ENCODE measurements around the gene RPS15A.
"Not testable (repeated sequence)": the region's sequence is repeated elsewhere in the genome, so short reads cannot be mapped to it uniquely, and the experiment has no call there.

Gene RPS15A

DNA sequence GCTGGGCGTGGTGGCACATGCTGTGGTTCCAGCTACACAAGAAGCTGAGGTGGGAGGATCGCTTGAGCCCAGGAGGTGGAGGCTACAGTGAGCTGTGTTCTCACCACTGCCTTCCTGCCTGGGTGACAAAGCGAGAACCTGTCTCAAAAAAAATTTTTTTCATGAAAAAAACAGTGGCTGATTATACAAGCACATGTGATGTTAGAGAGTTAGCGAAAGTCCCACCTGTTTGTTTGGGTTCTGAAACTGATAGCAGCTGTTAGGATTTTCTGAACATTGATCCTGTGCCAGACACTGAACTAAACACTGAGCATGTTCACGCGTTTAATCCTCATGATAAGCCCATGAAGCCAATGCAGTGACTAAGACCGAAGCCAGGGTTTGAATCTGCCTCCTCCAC is 22.9 kb downstream of the RPS15A start:
- not testable (repeated sequence) for H3K9ac ChIP-seq (ENCODE audit: low read length); H3K27ac ChIP-seq (ENCODE audit: low read depth, low read length); H3K27me3 ChIP-seq (ENCODE audit: control insufficient read depth, insufficient read depth, low read length)

DNA sequence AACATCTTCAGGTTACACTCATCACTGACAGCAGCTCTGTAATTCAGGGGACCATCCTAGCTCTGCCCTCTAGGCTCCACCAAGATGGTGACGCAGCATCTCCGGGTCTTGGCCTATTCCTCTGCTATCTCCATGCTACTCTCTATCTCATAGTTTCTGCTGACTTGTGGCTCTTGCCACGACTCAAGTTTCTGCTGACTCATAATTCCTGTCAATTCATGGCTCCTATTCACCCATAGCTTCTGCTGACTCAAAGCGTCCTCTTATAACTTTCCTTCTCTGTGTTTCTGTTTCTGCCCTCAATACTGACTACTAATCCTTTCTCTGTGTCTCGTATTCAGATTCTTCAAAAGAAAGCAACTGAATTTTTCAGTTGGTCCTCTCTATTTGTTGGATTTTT is 27.4 kb downstream of the RPS15A start:
- H3K4me3 ChIP-seq (ENCODE audit: low read length); H3K36me3 ChIP-seq (ENCODE audit: control insufficient read depth, insufficient read depth, low read length); H3K4me1 ChIP-seq (ENCODE audit: control insufficient read depth, insufficient read depth, low read length); H3K27me3 ChIP-seq (ENCODE audit: control insufficient read depth, insufficient read depth, low read length); H3K27ac ChIP-seq (ENCODE audit: low read depth, low read length); H3K9ac ChIP-seq (ENCODE audit: low read length): not testable (repeated sequence)

More for the DNA sequence above, 22.9 kb downstream of the RPS15A start:
- H3K4me1 ChIP-seq (ENCODE audit: control insufficient read depth, insufficient read depth, low read length); H3K36me3 ChIP-seq (ENCODE audit: control insufficient read depth, insufficient read depth, low read length); H3K4me3 ChIP-seq (ENCODE audit: low read length): not testable (repeated sequence)

DNA sequence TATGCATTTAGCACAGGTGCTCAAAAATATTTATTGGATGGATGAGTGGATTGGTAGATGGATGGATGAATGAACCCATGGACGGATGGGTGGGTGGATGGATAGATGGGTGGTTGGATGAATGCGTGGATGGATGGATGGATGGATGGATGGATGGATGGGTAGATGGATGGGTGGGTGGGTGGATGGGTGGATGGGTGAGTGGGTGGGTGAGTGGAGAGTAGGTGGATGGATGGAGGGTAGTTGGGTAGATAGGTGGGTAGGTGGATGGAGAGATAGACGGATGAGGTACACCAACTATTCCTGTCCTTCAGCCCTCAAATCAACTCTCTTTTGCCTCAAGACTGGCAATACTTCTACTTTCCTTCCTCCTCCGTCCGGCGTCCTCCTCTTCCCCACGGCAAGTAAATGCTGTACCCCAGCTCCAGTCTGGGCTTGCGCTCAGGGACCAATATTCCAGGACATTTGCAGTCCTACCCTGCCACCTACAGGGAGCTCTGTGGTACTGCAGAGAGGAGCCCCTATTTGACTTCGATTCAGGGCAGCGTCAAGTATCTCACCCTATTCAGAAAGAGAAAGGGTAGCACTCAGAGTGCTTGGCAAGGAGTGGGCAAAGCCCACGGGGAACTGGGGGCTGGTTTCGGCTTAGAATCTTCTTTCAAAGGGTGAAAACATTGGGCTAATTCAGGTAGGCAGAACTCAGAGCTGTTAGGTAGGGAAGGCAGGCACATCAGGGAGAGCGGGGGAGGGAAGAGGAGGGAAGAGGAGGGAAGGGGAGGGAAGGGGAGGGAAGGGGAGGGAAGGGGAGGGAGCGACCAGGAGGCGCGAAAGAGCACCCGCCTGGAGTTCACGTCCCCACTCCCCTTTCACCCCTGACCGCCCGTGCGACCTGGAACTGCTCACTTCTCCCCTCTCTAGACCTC is 30.3 kb downstream of the RPS15A start:
- not testable (repeated sequence) for H3K27ac ChIP-seq (ENCODE audit: low read depth, low read length); H3K4me1 ChIP-seq (ENCODE audit: control insufficient read depth, insufficient read depth, low read length); H3K4me3 ChIP-seq (ENCODE audit: low read length); H3K9ac ChIP-seq (ENCODE audit: low read length); H3K36me3 ChIP-seq (ENCODE audit: control insufficient read depth, insufficient read depth, low read length); H3K27me3 ChIP-seq (ENCODE audit: control insufficient read depth, insufficient read depth, low read length)

DNA sequence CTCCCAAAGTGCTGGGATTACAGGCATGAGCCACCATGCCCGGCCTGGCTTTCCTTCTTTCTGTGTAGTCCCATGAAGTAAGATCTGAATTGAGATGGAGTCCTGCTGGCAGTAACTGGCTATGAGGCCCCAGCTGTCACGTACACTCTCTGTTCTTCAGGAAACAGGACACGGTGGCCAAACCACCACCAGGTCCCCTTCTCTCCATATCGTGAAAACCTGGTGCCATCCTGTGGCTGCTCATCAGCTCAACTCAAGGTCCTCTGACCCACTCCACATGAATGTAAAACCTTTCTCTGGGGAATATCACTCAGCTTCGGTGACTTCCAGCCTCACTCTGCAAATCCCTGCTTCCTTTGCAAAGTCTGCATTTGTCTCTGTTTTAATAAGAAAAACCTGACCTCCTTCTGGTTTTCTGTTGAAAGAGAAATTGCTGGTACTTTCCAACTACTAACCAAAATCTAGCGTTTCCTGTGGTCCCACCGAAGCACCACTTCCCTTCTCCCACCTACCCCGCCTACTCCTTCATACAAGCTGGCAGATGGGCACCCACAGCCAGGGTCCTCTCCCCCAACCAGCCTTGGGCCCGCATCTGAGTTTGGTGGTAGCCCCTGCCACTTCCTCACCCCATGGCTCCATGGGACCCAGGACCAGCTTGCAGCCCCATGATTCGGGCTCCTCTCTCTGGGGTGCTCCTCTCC is 32.0 kb downstream of the RPS15A start:
- H3K27me3 ChIP-seq (ENCODE audit: control insufficient read depth, insufficient read depth, low read length); H3K4me3 ChIP-seq (ENCODE audit: low read length); H3K27ac ChIP-seq (ENCODE audit: low read depth, low read length); H3K4me1 ChIP-seq (ENCODE audit: control insufficient read depth, insufficient read depth, low read length); H3K9ac ChIP-seq (ENCODE audit: low read length); H3K36me3 ChIP-seq (ENCODE audit: control insufficient read depth, insufficient read depth, low read length): not testable (repeated sequence)

DNA sequence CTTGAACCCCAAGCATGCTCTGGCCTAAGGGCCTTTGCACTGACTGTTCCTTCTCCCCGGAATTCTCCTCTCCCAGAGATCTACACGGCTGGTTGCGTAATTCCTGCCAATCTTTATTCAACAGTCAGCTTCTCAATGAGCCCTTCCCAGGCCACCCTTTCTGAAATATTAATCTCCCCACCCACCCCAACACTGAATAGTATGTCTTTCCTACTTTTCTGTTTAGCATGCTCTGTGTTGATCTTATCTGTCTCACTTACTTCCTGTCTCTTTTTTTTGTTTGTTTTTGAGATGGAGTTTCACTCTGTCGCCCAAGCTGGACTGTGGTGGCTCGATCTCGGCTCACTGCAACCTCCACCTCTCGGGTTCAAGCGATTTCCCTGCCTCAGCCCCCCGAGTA is 33.5 kb downstream of the RPS15A start:
- H3K4me3 ChIP-seq (ENCODE audit: low read length); H3K9ac ChIP-seq (ENCODE audit: low read length); H3K27me3 ChIP-seq (ENCODE audit: control insufficient read depth, insufficient read depth, low read length); H3K27ac ChIP-seq (ENCODE audit: low read depth, low read length); H3K4me1 ChIP-seq (ENCODE audit: control insufficient read depth, insufficient read depth, low read length); H3K36me3 ChIP-seq (ENCODE audit: control insufficient read depth, insufficient read depth, low read length): not testable (repeated sequence)

DNA sequence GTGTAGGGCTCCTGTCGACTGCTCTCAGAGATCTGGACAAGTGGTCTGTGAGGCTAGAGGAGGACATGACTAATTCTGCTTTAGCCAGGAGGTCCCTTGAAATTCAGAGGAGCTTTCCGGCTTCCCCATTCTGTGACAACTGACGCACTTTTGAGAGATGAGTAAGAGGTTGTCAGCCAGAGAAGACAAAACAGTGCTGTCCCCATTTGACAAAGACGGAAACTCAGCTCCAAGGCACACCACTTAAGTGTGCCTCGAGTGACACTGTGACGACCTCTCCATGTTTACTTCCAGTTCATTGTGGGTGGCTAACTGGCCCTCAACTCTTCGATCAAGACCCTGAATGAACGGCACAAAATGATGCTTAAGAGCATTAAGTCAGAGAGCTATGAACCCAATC is 47.3 kb downstream of the RPS15A start:
- H3K27me3 ChIP-seq (ENCODE audit: control insufficient read depth, insufficient read depth, low read length); H3K4me1 ChIP-seq (ENCODE audit: control insufficient read depth, insufficient read depth, low read length); H3K27ac ChIP-seq (ENCODE audit: low read depth, low read length); H3K36me3 ChIP-seq (ENCODE audit: control insufficient read depth, insufficient read depth, low read length); H3K9ac ChIP-seq (ENCODE audit: low read length); H3K4me3 ChIP-seq (ENCODE audit: low read length): not testable (repeated sequence)

DNA sequence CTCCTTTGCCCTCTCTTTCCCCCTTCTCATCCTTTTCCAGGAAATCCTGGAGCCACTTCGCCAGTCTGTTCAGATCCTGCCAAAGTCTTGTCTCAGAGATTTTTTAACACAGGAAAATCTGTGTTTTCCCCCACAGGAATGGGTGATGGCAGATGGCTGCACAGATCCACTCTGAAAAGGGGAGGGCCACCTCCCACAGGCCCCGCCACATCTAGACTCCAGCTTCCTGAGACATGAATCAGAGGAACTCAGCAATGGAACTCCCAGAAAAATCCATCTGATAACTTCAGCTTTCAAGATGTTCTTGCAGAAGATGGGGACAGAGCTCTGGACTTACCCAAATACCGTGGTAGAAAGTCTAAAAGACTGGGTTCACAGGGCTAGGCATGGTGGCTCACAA is 50.1 kb downstream of the RPS15A start:
- H3K9ac ChIP-seq (ENCODE audit: low read length); H3K27me3 ChIP-seq (ENCODE audit: control insufficient read depth, insufficient read depth, low read length); H3K27ac ChIP-seq (ENCODE audit: low read depth, low read length); H3K4me1 ChIP-seq (ENCODE audit: control insufficient read depth, insufficient read depth, low read length); H3K4me3 ChIP-seq (ENCODE audit: low read length); H3K36me3 ChIP-seq (ENCODE audit: control insufficient read depth, insufficient read depth, low read length): not testable (repeated sequence)

DNA sequence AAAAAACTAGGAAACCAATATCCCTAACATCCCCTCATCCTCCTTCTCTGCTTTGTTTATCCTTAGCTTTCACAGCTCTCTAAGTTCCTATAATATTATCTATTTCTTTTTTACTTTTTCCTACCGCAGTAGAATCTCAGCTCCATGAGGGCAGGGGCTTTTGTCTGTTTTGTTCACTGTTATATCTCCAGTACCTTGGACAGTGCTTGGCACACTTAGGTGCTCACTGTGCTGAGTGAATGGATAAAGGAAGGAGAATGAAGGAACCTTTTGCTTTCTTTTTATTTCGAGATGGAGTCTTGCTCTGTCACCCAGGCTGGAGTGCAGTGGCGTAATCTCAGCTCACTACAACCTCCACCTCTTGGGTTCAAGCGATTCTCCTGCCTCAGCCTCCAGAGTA is 51.4 kb downstream of the RPS15A start:
- not testable (repeated sequence) for H3K9ac ChIP-seq (ENCODE audit: low read length); H3K36me3 ChIP-seq (ENCODE audit: control insufficient read depth, insufficient read depth, low read length); H3K27me3 ChIP-seq (ENCODE audit: control insufficient read depth, insufficient read depth, low read length); H3K27ac ChIP-seq (ENCODE audit: low read depth, low read length); H3K4me3 ChIP-seq (ENCODE audit: low read length); H3K4me1 ChIP-seq (ENCODE audit: control insufficient read depth, insufficient read depth, low read length)

DNA sequence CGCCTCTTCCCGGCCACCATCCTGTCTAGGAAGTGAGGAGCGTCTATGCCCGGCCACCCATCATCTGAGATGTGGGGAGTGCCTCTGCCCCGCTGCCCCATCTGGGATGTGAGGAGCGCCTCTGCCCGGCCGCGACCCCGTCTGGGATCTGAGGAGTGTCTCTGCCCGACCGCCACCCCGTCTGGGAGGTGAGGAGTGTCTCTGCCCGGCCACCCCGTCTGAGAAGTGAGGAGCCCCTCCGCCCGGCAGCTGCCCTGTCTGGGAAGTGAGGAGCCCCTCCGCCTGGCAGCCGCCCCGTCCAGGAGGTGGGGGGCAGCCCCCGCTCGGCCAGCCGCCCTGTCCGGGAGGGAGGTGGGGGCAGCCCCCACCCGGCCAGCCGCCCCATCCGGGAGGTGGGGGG is 55.9 kb downstream of the RPS15A start:
- not testable (repeated sequence) for H3K4me1 ChIP-seq (ENCODE audit: control insufficient read depth, insufficient read depth, low read length); H3K9ac ChIP-seq (ENCODE audit: low read length); H3K4me3 ChIP-seq (ENCODE audit: low read length); H3K36me3 ChIP-seq (ENCODE audit: control insufficient read depth, insufficient read depth, low read length); H3K27ac ChIP-seq (ENCODE audit: low read depth, low read length); H3K27me3 ChIP-seq (ENCODE audit: control insufficient read depth, insufficient read depth, low read length)
